DND-41 (cell line): ENCODE data around the gene PPP2R2B.

Source experiments
- ATAC-seq: fragments of 200-7000 bp; cut with Tn5 transposase; 3 replicates; pipeline ENCODE4 v1.9.1; 2021; ENCODE audit warnings: low read depth; ENCODE audit not compliant: insufficient read depth
- DNase-seq: peaks from one replicate; pipeline ENCODE4 v3.0.0-alpha.2; 2020
- H2AFZ ChIP-seq: 2 replicates; pipeline ENCODE4 v1.6.0; 2012; ENCODE audit warnings: low read depth, low read length
- H3K27ac ChIP-seq: 2 replicates; pipeline ENCODE4 v1.5.1; 2012; ENCODE audit warnings: low read length, inconsistent platforms
- H3K27me3 ChIP-seq: fragments of 200-600 bp; sonication (generic); 2 replicates; pipeline ENCODE4 v1.6.0; 2012; ENCODE audit warnings: low read length, mild to moderate bottlenecking, inconsistent platforms; ENCODE audit not compliant: insufficient read depth, poor library complexity
- H3K36me3 ChIP-seq: 2 replicates; pipeline ENCODE4 v1.5.1; 2012; ENCODE audit warnings: low read length, inconsistent platforms; ENCODE audit not compliant: insufficient read depth
- H3K4me1 ChIP-seq: 2 replicates; pipeline ENCODE4 v1.5.1; 2012; ENCODE audit warnings: mild to moderate bottlenecking, low read length; ENCODE audit not compliant: insufficient read depth
- H3K4me2 ChIP-seq: 2 replicates; pipeline ENCODE4 v1.6.0; 2012; ENCODE audit warnings: mild to moderate bottlenecking, moderate library complexity, low read length, inconsistent platforms; ENCODE audit not compliant: insufficient read depth
- H3K4me3 ChIP-seq, 2 experiments: fragments of 200-600 bp in 1 of 2; shearing (Covaris generic) in 1 of 2; 2 replicates each; pipeline ENCODE4 v1.5.1; 2012 to 2016; ENCODE audit warnings: inconsistent platforms in 2 of 2, low read length in 2 of 2, mild to moderate bottlenecking in 2 of 2, low read depth in 1 of 2, moderate library complexity in 1 of 2
- H3K79me2 ChIP-seq: 2 replicates; pipeline ENCODE4 v1.6.0; 2012; ENCODE audit warnings: low read length, inconsistent platforms; ENCODE audit not compliant: insufficient read depth
- H3K9ac ChIP-seq: 2 replicates; pipeline ENCODE4 v1.6.0; 2012; ENCODE audit warnings: low read depth, mild to moderate bottlenecking, inconsistent platforms, low read length, moderate library complexity
- H3K9me3 ChIP-seq: 2 replicates; pipeline ENCODE4 v1.5.1; 2012; ENCODE audit warnings: low read length, moderate library complexity, mild to moderate bottlenecking, inconsistent platforms; ENCODE audit not compliant: insufficient read depth, severe bottlenecking
- H4K20me1 ChIP-seq: 2 replicates; pipeline ENCODE4 v1.6.0; 2012; ENCODE audit warnings: low read length; ENCODE audit not compliant: insufficient read depth
- CTCF ChIP-seq: IDR thresholded peaks from 2 replicates; pipeline ENCODE4 v1.5.1; 2012; ENCODE audit warnings: borderline replicate concordance, low read length, moderate library complexity, mild to moderate bottlenecking; ENCODE audit not compliant: poor library complexity, severe bottlenecking; ENCODE audit errors: extremely low read depth
- EZH2 ChIP-seq: IDR thresholded peaks from 3 replicates; pipeline ENCODE4 v1.6.1; 2012; ENCODE audit warnings: borderline replicate concordance, low read depth, mild to moderate bottlenecking, moderate library complexity, low read length, inconsistent platforms; ENCODE audit not compliant: severe bottlenecking

The PPP2R2B gene

GRCh38 chr5:146866263-146866662 is 12.3 kb downstream of the PPP2R2B start:
- Histone ChIP-seq H2AFZ (no peak overlapping the region), H4K20me1 (no peaks in the 10 kb centered on the region), H3K4me1 (no peaks in the 10 kb centered on the region), H3K9ac (no peak overlapping the region), H3K27me3 (no peaks in the 10 kb centered on the region), H3K36me3 (no peaks in the 10 kb centered on the region), H3K4me2 (no peak overlapping the region), H3K27ac (no peak overlapping the region), H3K9me3 (no peaks in the 10 kb centered on the region), H3K4me3 (no peak overlapping the region), H3K79me2 (no peaks in the 10 kb centered on the region)
- TF ChIP-seq EZH2 (no peak), CTCF (no peak)
- ATAC-seq (no peak), DNase-seq (no peak)

GRCh38 chr5:146862641-146863040 is 15.9 kb downstream of the PPP2R2B start:
- no peak overlapping the region for H3K4me3 ChIP-seq
- no peak overlapping the region for H3K27ac ChIP-seq
- no peak for TF ChIP-seq EZH2
- H3K4me2 ChIP-seq, result no peak overlapping the region
- DNase-seq, result no peak
- no peak for ATAC-seq
- H3K4me1 ChIP-seq, result no peaks in the 10 kb centered on the region
- H3K27me3 ChIP-seq, result no peaks in the 10 kb centered on the region
- no peak overlapping the region for H3K9ac ChIP-seq
- no peaks in the 10 kb centered on the region for H3K36me3 ChIP-seq
- no peak overlapping the region for H2AFZ ChIP-seq
- H4K20me1 ChIP-seq, result no peaks in the 10 kb centered on the region
- no peaks in the 10 kb centered on the region for H3K79me2 ChIP-seq
- no peaks in the 10 kb centered on the region for H3K9me3 ChIP-seq

GRCh38 chr5:146860213-146860893 is 18.2 kb downstream of the PPP2R2B start:
- TF ChIP-seq CTCF (no peak), EZH2 (no peak)
- H3K27ac ChIP-seq, result no peak overlapping the region
- H3K4me2 ChIP-seq, result no peak overlapping the region
- no peaks in the 10 kb centered on the region for H3K4me1 ChIP-seq
- H3K27me3 ChIP-seq, result no peaks in the 10 kb centered on the region
- H3K9ac ChIP-seq, result no peak overlapping the region
- no peaks in the 10 kb centered on the region for H4K20me1 ChIP-seq
- H3K9me3 ChIP-seq, result no peaks in the 10 kb centered on the region
- H3K79me2 ChIP-seq, result no peaks in the 10 kb centered on the region
- no peak overlapping the region for H3K4me3 ChIP-seq
- no peaks in the 10 kb centered on the region for H3K36me3 ChIP-seq
- DNase-seq (no peak), ATAC-seq (no peak)
- H2AFZ ChIP-seq, result no peak overlapping the region

- Histone ChIP-seq H4K20me1 (no peaks in the 10 kb centered on the region), H3K4me2 (no peak overlapping the region), H3K9ac (no peak overlapping the region), H3K9me3 (no peaks in the 10 kb centered on the region), H3K27me3 (no peaks in the 10 kb centered on the region), H2AFZ (no peak overlapping the region), H3K4me3 (no peak overlapping the region), H3K36me3 (no peaks in the 10 kb centered on the region), H3K79me2 (no peaks in the 10 kb centered on the region), H3K27ac (no peak overlapping the region), H3K4me1 (no peaks in the 10 kb centered on the region)
- ATAC-seq, result no peak
- DNase-seq, result no peak
- TF ChIP-seq CTCF (no peak), EZH2 (no peak)
Measured at GRCh38 chr5:146852089-146852488, 26.5 kb downstream of the PPP2R2B start.
